Gastrocnemius medialis (tissue), 4 donors: ENCODE data around the gene SLC29A3.

Experiments used
- CTCF ChIP-seq, 5 experiments: fragments of 450-650 bp in 3 of 5; fragments of 200-600 bp in 2 of 5; sonication (generic) in 2 of 5; IDR thresholded peaks in 4 of 5; conservative IDR thresholded peaks in 1 of 5; 1 replicate in 4 of 5; 2 replicates in 1 of 5; pipeline ENCODE4 v1.5.1; 2016 to 2019; ENCODE audit warnings: antibody characterized with exemption in 5 of 5, mild to moderate bottlenecking in 3 of 5, moderate library complexity in 3 of 5
- POLR2A ChIP-seq, 2 donors: fragments of 450-650 bp; IDR thresholded peaks; one replicate each; pipeline ENCODE4 v1.6.1; 2017; ENCODE audit warnings: antibody characterized with exemption in 2 of 2, mild to moderate bottlenecking in 2 of 2, moderate library complexity in 2 of 2

GRCh38 chr10:71279590-71280170 is 39.4 kb upstream of the SLC29A3 start:
- TF ChIP-seq CTCF (IDR thresholded peaks at IDR 0.05 in 4 of 5, conservative IDR thresholded peaks at IDR 0.05 in 1 of 5) (no peak), POLR2A (IDR thresholded peaks at IDR 0.05) (no peak)
